Spinal cord (tissue), 10 donors: ENCODE data around the gene ALX4. TPM values are rescaled to one million over a fixed set of nuclear protein-coding genes. Genes with fewer than 3 reads are reported as not detected.

Experiments used
- DNase-seq, 6 donors: peaks; one replicate each; pipeline versions ENCODE4 v3.0.0 to v3.0.0-alpha.2; 2013 to 2015; ENCODE audit warnings: low spot score in 6 of 6, low read depth in 4 of 6
- H3K27ac ChIP-seq: one replicate; pipeline ENCODE4 v1.5.1; 2013; ENCODE audit warnings: low read depth, low read length, control low read depth
- H3K27me3 ChIP-seq: one replicate; pipeline ENCODE4 v1.6.1; 2013; ENCODE audit warnings: low read length; ENCODE audit not compliant: control insufficient read depth, insufficient read depth
- H3K36me3 ChIP-seq: one replicate; pipeline ENCODE4 v1.6.1; 2013; ENCODE audit warnings: low read length; ENCODE audit not compliant: control insufficient read depth, insufficient read depth
- H3K4me1 ChIP-seq: one replicate; pipeline ENCODE4 v1.6.1; 2013; ENCODE audit warnings: low read length; ENCODE audit not compliant: control insufficient read depth, insufficient read depth
- H3K4me3 ChIP-seq: one replicate; pipeline ENCODE4 v1.5.1; 2013; ENCODE audit warnings: low read depth, low read length, control low read depth
- H3K9me3 ChIP-seq: one replicate; pipeline ENCODE4 v1.6.1; 2013; ENCODE audit warnings: low read length; ENCODE audit not compliant: control insufficient read depth, insufficient read depth
- WGBS: methylation state at CpG from one replicate; pipeline ENCODE4 v1.1.5; 2013; ENCODE audit warnings: missing lambda C conversion rate; ENCODE audit not compliant: insufficient coverage; 5-methylcytosine and 5-hydroxymethylcytosine counted together
- polyA plus RNA-seq, 2 donors: library from polyadenylated mRNA; unstranded; fragments of 120-200 nt; gene quantifications; one replicate each; pipeline ENCODE4 v1.2.1, GENCODE V29; 2013; ENCODE audit not compliant: insufficient read length in 2 of 2
- total RNA-seq, 2 donors: library from RNA; depleted of rRNA in 1 of 2; stranded (reverse); fragments of 120-200 nt in 1 of 2; fragments of >200 nt in 1 of 2; gene quantifications; one replicate each; pipeline versions ENCODE4 v1.2.3 to v1.2.4, GENCODE V29; 2013 to 2014
- donor health status: healthy.

The ALX4 gene
- total and polyA plus RNA-seq, 4 donors = 0.30 to 8.6 (median 0.48) TPM

GRCh38 chr11:44270403-44271273, 39.3 kb downstream of the ALX4 start:
- no peaks in the 10 kb centered on the region for H3K27me3 ChIP-seq
- 85% methylated on average over 19 of the region's 20 CpGs for WGBS
- H3K9me3 ChIP-seq = no peaks in the 10 kb centered on the region
- H3K36me3 ChIP-seq = no peaks in the 10 kb centered on the region
- no peak overlapping the region for H3K4me3 ChIP-seq
- no peak for DNase-seq
- H3K4me1 ChIP-seq = peaks cover 12% of the 10 kb centered on the region
- peak overlapping the region; percentile 10 for H3K27ac ChIP-seq

GRCh38 chr11:44269369-44270351, 40.3 kb downstream of the ALX4 start:
- Histone ChIP-seq H3K27me3 (no peaks in the 10 kb centered on the region), H3K4me1 (peaks cover 12% of the 10 kb centered on the region), H3K9me3 (no peaks in the 10 kb centered on the region), H3K27ac (peak overlapping the region; percentile 10), H3K36me3 (no peaks in the 10 kb centered on the region), H3K4me3 (no peak overlapping the region)
- WGBS = 80% methylated on average over 13 of the region's 17 CpGs
- DNase-seq = no peak

DNA sequence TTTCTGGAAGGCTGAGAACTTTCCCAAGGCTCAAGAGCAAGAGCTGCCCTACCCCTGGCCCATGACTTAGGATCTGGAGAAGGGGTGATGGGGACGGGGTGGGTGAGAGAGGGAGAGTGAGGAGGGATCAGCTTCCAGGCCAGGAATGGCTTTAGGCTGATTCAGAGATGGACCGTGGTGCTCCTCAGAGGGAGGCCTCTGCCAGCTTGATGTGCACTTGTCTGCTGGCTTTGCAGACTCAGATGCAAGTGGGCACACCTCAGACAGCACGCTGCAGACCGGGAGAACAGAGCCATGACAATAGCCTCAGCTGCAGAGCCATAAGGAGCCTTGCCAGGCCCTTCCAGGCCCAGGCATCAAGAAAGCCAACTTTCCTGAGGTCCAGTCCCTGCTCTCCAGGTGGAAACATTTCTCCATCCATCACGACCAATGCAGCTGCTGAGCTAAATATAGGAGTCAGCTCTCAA, 41.3 kb downstream of the ALX4 start:
- no peaks in the 10 kb centered on the region for H3K27me3 ChIP-seq
- H3K27ac ChIP-seq = no peak overlapping the region
- no peaks in the 10 kb centered on the region for H3K9me3 ChIP-seq
- WGBS = 88% methylated on average over 4 of the region's 5 CpGs
- peaks cover 12% of the 10 kb centered on the region for H3K4me1 ChIP-seq
- no peak for DNase-seq
- H3K36me3 ChIP-seq = no peaks in the 10 kb centered on the region
- H3K4me3 ChIP-seq = no peak overlapping the region

DNA sequence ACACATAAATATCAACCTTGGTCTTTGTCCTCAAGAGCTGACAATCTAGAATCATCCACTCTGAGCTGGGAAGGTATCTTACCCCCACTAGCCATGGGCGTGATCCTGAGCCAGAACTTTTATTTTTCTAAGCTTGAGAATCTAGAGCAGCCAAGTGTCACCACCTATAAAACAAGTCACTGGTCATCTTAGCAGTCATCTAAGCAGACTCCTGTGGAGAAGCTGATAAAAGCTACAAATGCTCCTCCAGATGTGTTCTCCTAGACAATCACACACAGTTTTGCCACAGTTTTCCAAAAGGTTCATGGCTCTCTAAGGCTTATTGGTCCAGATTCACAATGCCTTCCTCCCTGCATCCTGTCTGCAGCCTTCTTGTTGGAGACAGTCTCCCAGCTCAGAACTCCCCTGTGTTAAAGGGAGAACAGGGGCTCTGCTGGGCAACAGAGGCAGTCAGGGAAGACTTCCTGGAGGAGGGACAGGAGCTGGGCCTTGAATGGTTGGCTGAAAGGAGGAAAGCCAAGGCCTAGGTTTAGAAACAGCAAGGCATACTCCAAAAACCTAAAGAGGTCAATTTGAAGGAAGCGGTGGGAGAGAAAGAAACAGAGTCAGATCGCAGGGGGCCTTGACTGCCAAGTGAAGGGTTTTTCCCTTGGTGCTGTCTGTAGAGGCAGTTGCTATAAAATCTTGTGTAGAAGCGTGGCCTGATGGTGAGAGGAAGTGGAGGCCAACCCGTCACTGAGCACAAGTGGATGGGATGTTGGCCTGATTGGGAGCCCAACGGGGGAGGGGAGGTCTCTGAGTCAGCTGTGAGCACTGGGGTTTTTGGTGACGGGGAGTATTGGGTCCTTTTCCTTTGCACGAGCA, 42.0 kb downstream of the ALX4 start:
- Histone ChIP-seq H3K9me3 (no peaks in the 10 kb centered on the region), H3K27ac (no peak overlapping the region), H3K36me3 (no peaks in the 10 kb centered on the region), H3K27me3 (no peaks in the 10 kb centered on the region), H3K4me1 (peaks cover 12% of the 10 kb centered on the region), H3K4me3 (no peak overlapping the region)
- DNase-seq = no peak
- 90% methylated on average over 8 of the region's 8 CpGs for WGBS

DNA sequence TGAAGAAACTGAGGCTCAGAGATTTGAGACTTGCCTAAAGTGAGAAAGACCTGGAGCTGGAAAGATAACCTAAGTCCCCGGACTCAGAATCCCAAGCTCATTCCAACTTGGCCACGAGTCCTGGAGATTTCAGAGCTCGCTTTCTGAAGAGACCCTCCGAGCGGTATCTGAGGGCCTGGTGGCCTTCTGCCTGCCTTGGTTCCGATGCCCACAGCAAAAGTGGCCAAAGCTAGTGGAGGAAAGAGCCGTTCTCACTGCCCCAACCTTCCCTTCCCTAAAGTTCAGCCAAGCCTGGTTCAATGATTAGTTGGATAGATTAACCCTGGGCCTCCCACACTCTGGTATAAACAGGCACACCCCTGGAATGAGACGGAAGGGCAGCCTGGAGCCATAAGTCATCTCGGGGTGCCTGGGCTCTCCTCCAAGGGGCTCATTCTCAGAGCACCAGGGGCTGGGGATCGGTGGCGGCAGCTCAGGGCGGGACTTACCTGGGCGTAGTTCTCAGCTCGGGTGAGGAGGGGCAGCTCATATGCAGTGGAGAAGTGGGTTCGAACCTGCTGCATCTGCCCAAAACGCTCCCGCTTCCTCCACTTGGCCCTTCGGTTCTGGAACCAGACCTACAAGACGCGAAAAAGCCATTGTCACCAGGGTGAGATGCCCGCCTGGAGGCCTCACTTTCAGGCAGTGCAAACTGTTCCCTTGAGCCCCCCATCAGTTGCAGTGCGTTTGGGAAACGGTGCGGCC, 42.8 kb downstream of the ALX4 start:
- Histone ChIP-seq H3K9me3 (no peaks in the 10 kb centered on the region), H3K27ac (no peak overlapping the region), H3K4me1 (peaks cover 12% of the 10 kb centered on the region), H3K27me3 (no peaks in the 10 kb centered on the region), H3K4me3 (no peak overlapping the region), H3K36me3 (no peaks in the 10 kb centered on the region)
- 88% methylated on average over 20 of the region's 24 CpGs for WGBS
- no peak for DNase-seq

- H3K27me3 ChIP-seq = no peaks in the 10 kb centered on the region
- no peak overlapping the region for H3K27ac ChIP-seq
- H3K4me1 ChIP-seq = peaks cover 12% of the 10 kb centered on the region
- no peak for DNase-seq
- 85% methylated on average over 4 of the region's 9 CpGs for WGBS
- H3K36me3 ChIP-seq = no peaks in the 10 kb centered on the region
- H3K9me3 ChIP-seq = no peaks in the 10 kb centered on the region
- H3K4me3 ChIP-seq = no peak overlapping the region
Observed at GRCh38 chr11:44266056-44266780, 43.7 kb downstream of the ALX4 start.

DNA sequence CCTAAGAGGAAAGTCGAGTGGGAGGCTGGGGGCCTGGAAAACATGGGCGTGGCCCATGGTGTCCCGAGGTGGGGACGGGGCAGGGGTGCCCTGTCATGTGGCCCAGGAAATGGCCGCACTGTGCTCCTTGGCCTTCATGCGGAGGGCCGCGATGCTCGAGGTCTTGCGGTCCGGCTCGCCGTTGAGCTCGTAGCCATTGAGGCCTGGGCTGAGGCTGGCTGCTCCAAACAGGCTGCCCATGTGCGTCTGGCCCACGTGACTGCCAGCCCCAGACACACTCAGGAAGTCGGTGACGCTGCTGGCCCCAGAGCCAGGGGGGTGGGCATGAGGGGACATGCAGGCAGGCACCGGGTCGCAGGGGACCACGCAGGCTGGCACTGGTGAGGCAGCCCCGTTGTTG, 45.2 kb downstream of the ALX4 start:
- Histone ChIP-seq H3K4me1 (peaks cover 5% of the 10 kb centered on the region), H3K27me3 (no peaks in the 10 kb centered on the region), H3K36me3 (no peaks in the 10 kb centered on the region), H3K4me3 (no peak overlapping the region), H3K9me3 (no peaks in the 10 kb centered on the region), H3K27ac (no peak overlapping the region)
- DNase-seq = no peak
- WGBS = 87% methylated on average over 22 of the region's 22 CpGs

- no peaks in the 10 kb centered on the region for H3K9me3 ChIP-seq
- H3K4me1 ChIP-seq = peaks cover 1% of the 10 kb centered on the region
- no peak overlapping the region for H3K4me3 ChIP-seq
- DNase-seq = no peak
- H3K27me3 ChIP-seq = no peaks in the 10 kb centered on the region
- no peaks in the 10 kb centered on the region for H3K36me3 ChIP-seq
- 84% methylated on average over 8 of the region's 8 CpGs for WGBS
- H3K27ac ChIP-seq = no peak overlapping the region
Observed at GRCh38 chr11:44264438-44264749, 45.5 kb downstream of the ALX4 start.
